ENCODE results near the gene PBX1. TPM values are rescaled to one million over a fixed set of nuclear protein-coding genes. Genes with fewer than 3 reads are reported as not detected.

The PBX1 gene
- total and polyA plus RNA-seq, 2 donors from 2014 or later: 14.9 to 91.5 TPM

DNA sequence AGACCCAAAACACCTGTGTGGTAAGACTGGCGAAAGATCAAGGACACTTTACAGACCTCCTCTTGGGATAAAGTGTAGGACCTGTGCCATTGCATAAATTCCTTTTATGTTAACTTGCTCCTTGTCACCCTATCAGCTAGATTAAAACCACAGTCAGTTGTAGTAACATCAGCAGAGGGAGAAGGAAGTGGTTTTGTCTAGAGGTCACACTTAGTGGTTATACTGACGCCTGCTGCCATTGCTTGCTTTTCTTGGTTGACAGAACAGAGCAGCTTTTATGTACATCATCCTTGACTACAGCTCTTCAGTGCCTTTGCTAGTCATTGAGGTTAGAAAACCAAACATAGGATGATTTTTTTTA is 101.4 kb downstream of the PBX1 start:
- intact Hi-C loops (cut with DNase I): no loop called here
- H3K27me3 ChIP-seq (ENCODE audit: control insufficient read depth, insufficient read depth, low read length): no peaks in the 10 kb centered on the region
- DNase-seq: peak in 1 of 5 donors; percentile 49
- H3K4me1 ChIP-seq (ENCODE audit: control insufficient read depth in 2 of 3, insufficient read depth in 2 of 3, low read depth in 1 of 3, low read length in 3 of 3): peaks cover 0 to 16% (median 14%) of the 10 kb centered on the region in 3 donors
- H3K36me3 ChIP-seq (ENCODE audit: control insufficient read depth in 2 of 3, insufficient read depth in 3 of 3, low read length in 3 of 3): no peaks in the 10 kb centered on the region
- H3K4me3 ChIP-seq (ENCODE audit: low read length in 3 of 3): no peak overlapping the region
- peak overlapping the region in 1 of 2 donors; percentile 14 for H3K27ac ChIP-seq (ENCODE audit: low read depth in 2 of 2, low read length in 2 of 2)
- FAIRE-seq: no peak
- H3K9ac ChIP-seq (ENCODE audit: low read length in 3 of 3): no peak overlapping the region
- H3K9me3 ChIP-seq (ENCODE audit: control insufficient read depth in 2 of 3, insufficient read depth in 1 of 3, low read length in 3 of 3): no peaks in the 10 kb centered on the region
- TF ChIP-seq, protein P1, sequence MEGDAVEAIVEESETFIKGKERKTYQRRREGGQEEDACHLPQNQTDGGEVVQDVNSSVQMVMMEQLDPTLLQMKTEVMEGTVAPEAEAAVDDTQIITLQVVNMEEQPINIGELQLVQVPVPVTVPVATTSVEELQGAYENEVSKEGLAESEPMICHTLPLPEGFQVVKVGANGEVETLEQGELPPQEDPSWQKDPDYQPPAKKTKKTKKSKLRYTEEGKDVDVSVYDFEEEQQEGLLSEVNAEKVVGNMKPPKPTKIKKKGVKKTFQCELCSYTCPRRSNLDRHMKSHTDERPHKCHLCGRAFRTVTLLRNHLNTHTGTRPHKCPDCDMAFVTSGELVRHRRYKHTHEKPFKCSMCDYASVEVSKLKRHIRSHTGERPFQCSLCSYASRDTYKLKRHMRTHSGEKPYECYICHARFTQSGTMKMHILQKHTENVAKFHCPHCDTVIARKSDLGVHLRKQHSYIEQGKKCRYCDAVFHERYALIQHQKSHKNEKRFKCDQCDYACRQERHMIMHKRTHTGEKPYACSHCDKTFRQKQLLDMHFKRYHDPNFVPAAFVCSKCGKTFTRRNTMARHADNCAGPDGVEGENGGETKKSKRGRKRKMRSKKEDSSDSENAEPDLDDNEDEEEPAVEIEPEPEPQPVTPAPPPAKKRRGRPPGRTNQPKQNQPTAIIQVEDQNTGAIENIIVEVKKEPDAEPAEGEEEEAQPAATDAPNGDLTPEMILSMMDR (IDR thresholded peaks at IDR 0.05; ENCODE audit: borderline replicate concordance, extremely low read depth, insufficient read depth): no peak

DNA sequence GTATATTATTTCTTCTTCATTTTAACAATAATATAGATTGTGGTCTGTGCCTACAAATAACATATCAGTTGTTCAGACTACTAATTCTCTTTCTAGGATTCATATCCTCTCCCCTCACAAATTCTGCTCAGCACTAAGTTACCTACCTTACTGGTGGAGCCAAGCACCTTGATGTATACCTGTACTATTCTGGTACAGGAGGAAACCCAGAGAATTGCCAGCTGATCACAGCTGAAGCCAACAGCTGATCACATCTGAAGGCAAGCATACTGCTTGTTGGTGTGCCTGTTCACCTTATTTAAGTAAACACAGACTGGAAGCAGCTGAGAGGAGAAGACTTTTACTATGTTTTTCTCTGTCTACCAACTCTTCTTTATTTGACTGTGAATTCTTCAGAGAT is 101.8 kb downstream of the PBX1 start:
- Histone ChIP-seq H3K36me3 (ENCODE audit: control insufficient read depth in 2 of 3, insufficient read depth in 3 of 3, low read length in 3 of 3) (no peaks in the 10 kb centered on the region), H3K4me1 (ENCODE audit: control insufficient read depth in 2 of 3, insufficient read depth in 2 of 3, low read depth in 1 of 3, low read length in 3 of 3) (peaks cover 0 to 16% (median 14%) of the 10 kb centered on the region in 3 donors), H3K4me3 (ENCODE audit: low read length in 3 of 3) (no peak overlapping the region), H3K9ac (ENCODE audit: low read length in 3 of 3) (no peak overlapping the region), H3K9me3 (ENCODE audit: control insufficient read depth in 2 of 3, insufficient read depth in 1 of 3, low read length in 3 of 3) (no peaks in the 10 kb centered on the region), H3K27me3 (ENCODE audit: control insufficient read depth, insufficient read depth, low read length) (no peaks in the 10 kb centered on the region), H3K27ac (ENCODE audit: low read depth in 2 of 2, low read length in 2 of 2) (no peak overlapping the region)
- TF ChIP-seq, protein P1 (IDR thresholded peaks at IDR 0.05; ENCODE audit: borderline replicate concordance, extremely low read depth, insufficient read depth): no peak
- FAIRE-seq (no peak), DNase-seq (no peak)
- intact Hi-C loops (cut with DNase I): no loop called here

DNA sequence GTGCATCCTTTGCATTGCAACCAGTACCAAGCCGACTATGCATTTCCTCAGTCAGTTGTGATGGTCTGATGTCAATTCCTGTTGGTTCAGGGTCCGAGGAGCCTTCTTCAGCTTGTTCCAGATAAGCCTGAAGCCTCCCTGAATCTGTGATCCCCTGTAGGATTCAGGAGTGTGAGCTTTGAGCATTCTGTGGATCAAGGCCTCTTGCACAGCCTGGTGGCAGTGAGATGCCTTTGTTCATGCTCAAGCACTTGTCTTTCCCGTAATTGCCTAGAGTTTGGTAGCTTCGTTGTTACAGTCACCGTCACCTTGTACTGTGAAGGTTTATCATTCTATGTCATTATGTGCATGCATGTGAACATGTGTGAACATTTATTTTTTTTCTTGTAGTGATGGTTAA is 103.5 kb downstream of the PBX1 start:
- DNase-seq: no peak
- TF ChIP-seq, protein P1 (IDR thresholded peaks at IDR 0.05; ENCODE audit: borderline replicate concordance, extremely low read depth, insufficient read depth): no peak
- no peak overlapping the region for H3K9ac ChIP-seq (ENCODE audit: low read length in 3 of 3)
- intact Hi-C loops (cut with DNase I): no loop called here
- FAIRE-seq: no peak
- peaks cover 0 to 20% (median 14%) of the 10 kb centered on the region in 3 donors for H3K4me1 ChIP-seq (ENCODE audit: control insufficient read depth in 2 of 3, insufficient read depth in 2 of 3, low read depth in 1 of 3, low read length in 3 of 3)
- no peak overlapping the region for H3K4me3 ChIP-seq (ENCODE audit: low read length in 3 of 3)
- H3K27ac ChIP-seq (ENCODE audit: low read depth in 2 of 2, low read length in 2 of 2): no peak overlapping the region
- no peaks in the 10 kb centered on the region for H3K27me3 ChIP-seq (ENCODE audit: control insufficient read depth, insufficient read depth, low read length)
- no peaks in the 10 kb centered on the region for H3K36me3 ChIP-seq (ENCODE audit: control insufficient read depth in 2 of 3, insufficient read depth in 3 of 3, low read length in 3 of 3)
- H3K9me3 ChIP-seq (ENCODE audit: control insufficient read depth in 2 of 3, insufficient read depth in 1 of 3, low read length in 3 of 3): no peaks in the 10 kb centered on the region

DNA sequence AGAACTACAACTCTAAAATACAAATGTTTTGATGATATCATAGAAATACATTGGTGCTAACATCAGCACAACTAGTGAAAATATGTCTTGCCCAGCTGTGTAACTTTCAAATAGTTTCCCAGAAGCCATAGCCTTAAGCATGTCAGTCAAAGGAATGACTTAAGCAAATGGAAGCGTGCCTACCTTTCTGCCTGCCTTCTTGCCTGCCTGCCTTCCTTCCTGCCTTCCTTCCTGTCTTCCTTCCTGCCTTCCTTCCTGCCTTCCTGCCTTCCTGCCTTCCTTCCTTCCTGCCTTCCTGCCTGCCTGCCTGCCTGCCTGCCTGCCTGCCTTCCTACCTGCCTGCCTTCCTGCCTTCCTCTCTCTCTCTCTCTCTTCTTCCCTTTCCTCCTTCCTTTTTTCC is 104.0 kb downstream of the PBX1 start:
- Histone ChIP-seq H3K9me3 (ENCODE audit: control insufficient read depth in 2 of 3, insufficient read depth in 1 of 3, low read length in 3 of 3) (no peaks in the 10 kb centered on the region), H3K4me3 (ENCODE audit: low read length in 3 of 3) (no peak overlapping the region), H3K27ac (ENCODE audit: low read depth in 2 of 2, low read length in 2 of 2) (no peak overlapping the region), H3K36me3 (ENCODE audit: control insufficient read depth in 2 of 3, insufficient read depth in 3 of 3, low read length in 3 of 3) (no peaks in the 10 kb centered on the region), H3K27me3 (ENCODE audit: control insufficient read depth, insufficient read depth, low read length) (no peaks in the 10 kb centered on the region), H3K4me1 (ENCODE audit: control insufficient read depth in 2 of 3, insufficient read depth in 2 of 3, low read depth in 1 of 3, low read length in 3 of 3) (peaks cover 0 to 20% (median 15%) of the 10 kb centered on the region in 3 donors), H3K9ac (ENCODE audit: low read length in 3 of 3) (no peak overlapping the region)
- FAIRE-seq (no peak), DNase-seq (no peak)
- intact Hi-C loops (cut with DNase I): no loop called here
- TF ChIP-seq, protein P1 (IDR thresholded peaks at IDR 0.05; ENCODE audit: borderline replicate concordance, extremely low read depth, insufficient read depth): no peak

All from kidney (tissue), 14 donors.